GM19240 (cell line): Measurements from ENCODE around the gene SAGE1.
"Not testable (repeated sequence)": the region's sequence is repeated elsewhere in the genome, so short reads cannot be mapped to it uniquely, and the experiment has no call there.

Source experiments
- DNase-seq: peaks from one replicate; pipeline ENCODE4 v3.0.0; 2011; ENCODE audit warnings: low spot score; ENCODE audit not compliant: insufficient read length

The SAGE1 gene

GRCh38 chrX:135893294-135893817 is at the start of gene SAGE1, which contains the start of gene CT45A10:
SAGE1 (plus strand) TSS chrX:135893716; CDS start chrX:135896243, 2,527 bp downstream.
CT45A10 (minus strand) TSS chrX:135893444; CDS start chrX:135885344, 8,100 bp downstream.
- no peak for DNase-seq

GRCh38 chrX:135854438-135854837 is 39.1 kb upstream of the SAGE1 start, which contains the start of gene CT45A8:
CT45A8 (minus strand) TSS chrX:135854538; CDS start chrX:135850783, 3,755 bp downstream.
- not testable (repeated sequence) for DNase-seq

- not testable (repeated sequence) for DNase-seq
These were observed 21.8 kb upstream of the SAGE1 start, which contains the start of gene CT45A9 for GRCh38 chrX:135871712-135872111. CT45A9 (minus strand) TSS chrX:135871812; CDS start chrX:135868061, 3,751 bp downstream.

- not testable (repeated sequence) for DNase-seq
These were observed 10.8 kb upstream of the SAGE1 start for GRCh38 chrX:135882741-135883140.

GRCh38 chrX:135888230-135888629 is 5.3 kb upstream of the SAGE1 start:
- DNase-seq: not testable (repeated sequence)

GRCh38 chrX:135888976-135889375 is 4.5 kb upstream of the SAGE1 start:
- not testable (repeated sequence) for DNase-seq

GRCh38 chrX:135890087-135890585 is 3.4 kb upstream of the SAGE1 start:
- DNase-seq: no peak

GRCh38 chrX:135892781-135893180 is 735 bp upstream of the SAGE1 start:
- no peak for DNase-seq

- no peak for DNase-seq
These were observed 16.7 kb downstream of the SAGE1 start for GRCh38 chrX:135910251-135910650.

GRCh38 chrX:135914404-135914803 is 20.9 kb downstream of the SAGE1 start:
- no peak for DNase-seq

- DNase-seq: not testable (repeated sequence)
These were observed 27.0 kb downstream of the SAGE1 start for GRCh38 chrX:135920516-135920915.

GRCh38 chrX:135923353-135923752 is 29.8 kb downstream of the SAGE1 start:
- no peak for DNase-seq

- no peak for DNase-seq
These were observed 34.4 kb downstream of the SAGE1 start for GRCh38 chrX:135927897-135928296.

- DNase-seq: no peak
These were observed 38.4 kb downstream of the SAGE1 start for GRCh38 chrX:135931644-135932487.

- DNase-seq: no peak
These were observed 51.0 kb downstream of the SAGE1 start for GRCh38 chrX:135944486-135944885.

GRCh38 chrX:135951291-135951690 is 57.8 kb downstream of the SAGE1 start:
- DNase-seq: no peak
